Prostate gland (tissue), 2 donors: ENCODE results near the gene SLC43A3. TPM values are rescaled to one million over a fixed set of nuclear protein-coding genes. Genes with fewer than 3 reads are reported as not detected.

Experiments
- DNase-seq: peaks from one replicate; pipeline ENCODE4 v3.0.0-alpha.2; 2019; ENCODE audit warnings: low spot score
- H3K27ac ChIP-seq, 2 donors: fragments of 200-600 bp; sonication (generic); 2 replicates each; pipeline ENCODE4 v1.5.1; 2017 to 2019
- H3K27me3 ChIP-seq: fragments of 200-600 bp; sonication (generic); replicated peaks from 2 replicates; pipeline ENCODE4 v1.5.1; 2019; ENCODE audit not compliant: insufficient read depth
- H3K36me3 ChIP-seq, 2 donors: fragments of 200-600 bp; sonication (generic); 1 replicate in 1 of 2; 2 replicates in 1 of 2; pipeline versions ENCODE4 v1.5.1 to v1.8.1; 2017 to 2019
- H3K4me1 ChIP-seq: fragments of 200-600 bp; sonication (generic); replicated peaks from 2 replicates; pipeline ENCODE4 v1.5.1; 2019
- H3K4me3 ChIP-seq, 2 donors: fragments of 200-600 bp; sonication (generic); 2 replicates each; pipeline ENCODE4 v1.5.1; 2017 to 2019
- H3K9me3 ChIP-seq: fragments of 200-600 bp; sonication (generic); 2 replicates; pipeline ENCODE4 v1.5.1; 2017
- CTCF ChIP-seq, 4 experiments: fragments of 200-600 bp in 2 of 4; fragments of 450-650 bp in 2 of 4; sonication (generic) in 2 of 4; IDR thresholded peaks; 1 replicate in 3 of 4; 2 replicates in 1 of 4; pipeline ENCODE4 v1.5.1; 2016 to 2019; ENCODE audit warnings: antibody characterized with exemption in 4 of 4, mild to moderate bottlenecking in 2 of 4, moderate library complexity in 2 of 4
- POLR2A ChIP-seq: fragments of 450-650 bp; IDR thresholded peaks from one replicate; pipeline ENCODE4 v1.6.1; 2016; ENCODE audit warnings: antibody characterized with exemption, mild to moderate bottlenecking
- POLR2AphosphoS5 ChIP-seq: sonication (generic); formaldehyde crosslinking; IDR thresholded peaks from one replicate; pipeline ENCODE4 v1.6.1; 2017; ENCODE audit warnings: antibody characterized with exemption
- WGBS: methylation state at CpG from one replicate; pipeline ENCODE4 v1.1.5; 2018; 5-methylcytosine and 5-hydroxymethylcytosine counted together
- intact Hi-C: fragments of 100-400 bp; cut with DNase I; formaldehyde crosslinking; loops from one replicate; pipeline ENCODE4 v1.14.2; 2022
- total RNA-seq, 2 donors: library from RNA; depleted of rRNA; stranded (reverse); fragments of >200 nt; gene quantifications; one replicate each; pipeline ENCODE4 v1.1.0, GENCODE V29; 2016

Gene SLC43A3
- total RNA-seq, 2 donors from 2014 or later = 23.3 to 39.8 TPM

GRCh38 chr11:57359896-57360690 lies 66.8 kb downstream of the SLC43A3 start:
- no peak for DNase-seq
- intact Hi-C loops = no loop called here
- TF ChIP-seq CTCF (IDR thresholded peaks at IDR 0.05) = no peak
- no peak for TF ChIP-seq POLR2AphosphoS5
- no peak for TF ChIP-seq POLR2A
- no peaks in the 10 kb centered on the region for H3K36me3 ChIP-seq
- no peak overlapping the region for H3K27ac ChIP-seq
- 87% methylated on average over 9 of the region's 9 CpGs for WGBS
- no peaks in the 10 kb centered on the region for H3K27me3 ChIP-seq
- no peaks in the 10 kb centered on the region for H3K4me1 ChIP-seq
- no peak overlapping the region for H3K4me3 ChIP-seq
- H3K9me3 ChIP-seq = no peaks in the 10 kb centered on the region

GRCh38 chr11:57359396-57359795 lies 67.5 kb downstream of the SLC43A3 start:
- Histone ChIP-seq H3K4me3 (no peak overlapping the region), H3K4me1 (no peaks in the 10 kb centered on the region), H3K27ac (no peak overlapping the region), H3K27me3 (no peaks in the 10 kb centered on the region), H3K36me3 (no peaks in the 10 kb centered on the region), H3K9me3 (no peaks in the 10 kb centered on the region)
- intact Hi-C loops = no loop called here
- DNase-seq = no peak
- no peak for TF ChIP-seq POLR2AphosphoS5
- TF ChIP-seq POLR2A = no peak
- TF ChIP-seq CTCF (IDR thresholded peaks at IDR 0.05) = no peak
- 88% methylated on average over 5 of the region's 5 CpGs for WGBS

GRCh38 chr11:57358991-57359390 lies 67.9 kb downstream of the SLC43A3 start:
- Histone ChIP-seq H3K9me3 (no peaks in the 10 kb centered on the region), H3K27ac (no peak overlapping the region), H3K36me3 (no peaks in the 10 kb centered on the region), H3K4me1 (no peaks in the 10 kb centered on the region), H3K27me3 (no peaks in the 10 kb centered on the region), H3K4me3 (no peak overlapping the region)
- intact Hi-C loops = no loop called here
- TF ChIP-seq CTCF (IDR thresholded peaks at IDR 0.05) (no peak), POLR2AphosphoS5 (no peak), POLR2A (no peak)
- no peak for DNase-seq
- 71% methylated on average over 9 of the region's 9 CpGs for WGBS

GRCh38 chr11:57358543-57358961 lies 68.4 kb downstream of the SLC43A3 start:
- Histone ChIP-seq H3K36me3 (no peaks in the 10 kb centered on the region), H3K27me3 (no peaks in the 10 kb centered on the region), H3K4me1 (no peaks in the 10 kb centered on the region), H3K4me3 (no peak overlapping the region), H3K9me3 (no peaks in the 10 kb centered on the region), H3K27ac (no peak overlapping the region)
- no peak for TF ChIP-seq POLR2AphosphoS5
- no peak for TF ChIP-seq CTCF (IDR thresholded peaks at IDR 0.05)
- TF ChIP-seq POLR2A = no peak
- intact Hi-C loops = no loop called here
- DNase-seq = no peak
- 66% methylated on average over 9 of the region's 9 CpGs for WGBS

GRCh38 chr11:57357856-57358255 lies 69.1 kb downstream of the SLC43A3 start:
- intact Hi-C loops = no loop called here
- TF ChIP-seq POLR2AphosphoS5 (no peak), CTCF (IDR thresholded peaks at IDR 0.05) (no peak), POLR2A (no peak)
- Histone ChIP-seq H3K36me3 (no peaks in the 10 kb centered on the region), H3K27me3 (no peaks in the 10 kb centered on the region), H3K9me3 (no peaks in the 10 kb centered on the region), H3K4me1 (no peaks in the 10 kb centered on the region), H3K27ac (no peak overlapping the region), H3K4me3 (no peak overlapping the region)
- DNase-seq = no peak
- 33% methylated on average over 6 of the region's 6 CpGs for WGBS
